Measurements from ENCODE around the gene KLF15. TPM values are rescaled to one million over a fixed set of nuclear protein-coding genes. Genes with fewer than 3 reads are reported as not detected.

Gene KLF15
- polyA plus RNA-seq, 2 donors: 5.0 to 8.2 TPM

Other genes starting within 250 kb of the KLF15 start
- gene ALDH1L1, start 176.8 kb downstream of the KLF15 start, polyA plus RNA-seq: 1 to 10 TPM; 3.6 to 5.0 TPM
- not detected for gene CFAP100, start 37.5 kb upstream of the KLF15 start, polyA plus RNA-seq
- 10 to 100 TPM in 1 of 2 donors, 1 to 10 TPM in 1; 9.2 to 13.3 TPM for gene ZXDC, start 118.5 kb upstream of the KLF15 start, polyA plus RNA-seq
- gene UROC1, start 160.4 kb upstream of the KLF15 start, polyA plus RNA-seq: not detected
- under 1 TPM in 1 of 2 donors, not detected in 1; 0.04 TPM for gene CHST13, start 166.7 kb upstream of the KLF15 start, polyA plus RNA-seq
- not detected for gene C3orf22, start 201.5 kb upstream of the KLF15 start, polyA plus RNA-seq